ENCODE results near the gene SLC28A1. TPM values are rescaled to one million over a fixed set of nuclear protein-coding genes. Genes with fewer than 3 reads are reported as not detected.
"Not testable (repeated sequence)": the region's sequence is repeated elsewhere in the genome, so short reads cannot be mapped to it uniquely, and the experiment has no call there.

Gene SLC28A1
- polyA plus RNA-seq, 5 donors = 0.10 to 0.24 (median 0.13) TPM

- no peak for DNase-seq
These were observed 22.1 kb upstream of the SLC28A1 start for GRCh38 chr15:84862214-84862975.

- no peak for DNase-seq
These were observed 20.7 kb upstream of the SLC28A1 start for GRCh38 chr15:84863565-84864443.

- DNase-seq = no peak
These were observed 20.0 kb upstream of the SLC28A1 start for GRCh38 chr15:84864444-84864795.

- DNase-seq = no peak
These were observed 19.3 kb upstream of the SLC28A1 start for GRCh38 chr15:84865074-84865569.

- DNase-seq = no peak
These were observed 16.2 kb upstream of the SLC28A1 start for GRCh38 chr15:84868037-84868880.

GRCh38 chr15:84869510-84869909 lies 15.0 kb upstream of the SLC28A1 start:
- no peak for DNase-seq

- DNase-seq = no peak
These were observed 13.0 kb upstream of the SLC28A1 start for GRCh38 chr15:84871428-84871985.

GRCh38 chr15:84872009-84872910 lies 12.2 kb upstream of the SLC28A1 start:
- DNase-seq = no peak

GRCh38 chr15:84873997-84874396 lies 10.5 kb upstream of the SLC28A1 start:
- no peak for DNase-seq

- DNase-seq = no peak
These were observed 9.3 kb upstream of the SLC28A1 start for GRCh38 chr15:84874981-84875699.

GRCh38 chr15:84876269-84876668 lies 8.2 kb upstream of the SLC28A1 start:
- no peak for DNase-seq

GRCh38 chr15:84877701-84878100 lies 6.8 kb upstream of the SLC28A1 start:
- not testable (repeated sequence) for DNase-seq

- DNase-seq = peak; percentile 34 to 54
These were observed 6.0 kb upstream of the SLC28A1 start for GRCh38 chr15:84878504-84878903.

- no peak for DNase-seq
These were observed 5.2 kb upstream of the SLC28A1 start for GRCh38 chr15:84879088-84879780.

- no peak for DNase-seq
These were observed 4.5 kb upstream of the SLC28A1 start for GRCh38 chr15:84880007-84880406.

GRCh38 chr15:84880822-84881519 lies 3.5 kb upstream of the SLC28A1 start:
- no peak for DNase-seq

- no peak for DNase-seq
These were observed 3.0 kb upstream of the SLC28A1 start for GRCh38 chr15:84881520-84881830.

- no peak for DNase-seq
These were observed 996 bp upstream of the SLC28A1 start for GRCh38 chr15:84883466-84883865.

GRCh38 chr15:84885801-84886200 lies 1.3 kb downstream of the SLC28A1 start:
- DNase-seq = no peak

Measured in right lung (tissue), 5 donors.